ENCODE results near the gene UBN1. TPM values are rescaled to one million over a fixed set of nuclear protein-coding genes. Genes with fewer than 3 reads are reported as not detected.

Gene UBN1
- total and polyA plus RNA-seq, 3 donors from 2014 or later, result 88.1 to 115 (median 98.2) TPM

GRCh38 chr16:4799171-4799855 lies 48.0 kb upstream of the UBN1 start:
- Histone ChIP-seq H3K36me3 (ENCODE audit: low read depth, missing control alignments) (no peaks in the 10 kb centered on the region), H3K4me1 (peaks cover 10% of the 10 kb centered on the region)
- intact Hi-C loops (cut with DNase I; ENCODE audit: low total_unique reads), result no loop called here

GRCh38 chr16:4800290-4801041 lies 46.8 kb upstream of the UBN1 start:
- H3K9me3 ChIP-seq, result no peaks in the 10 kb centered on the region
- no peak for TF ChIP-seq POLR2A (IDR thresholded peaks at IDR 0.05)
- TF ChIP-seq CTCF (IDR thresholded peaks at IDR 0.05), result no peak
- peaks cover 12% of the 10 kb centered on the region for H3K4me1 ChIP-seq
- no peak overlapping the region for H3K4me3 ChIP-seq
- no peak overlapping the region for H3K27ac ChIP-seq
- H3K36me3 ChIP-seq (ENCODE audit: low read depth, missing control alignments), result no peaks in the 10 kb centered on the region
- H3K27me3 ChIP-seq, result no peaks in the 10 kb centered on the region
- 80 to 86% methylated on average over 8 to 17 of the region's 17 CpGs for whole genome bisulfite sequencing, 2 donors
- intact Hi-C loops (cut with DNase I; ENCODE audit: low total_unique reads), result no loop called here
- DNase-seq, result peak; percentile 50

More at GRCh38 chr16:4799171-4799855, 48.0 kb upstream of the UBN1 start:
- WGBS, 2 donors, result 92 to 94% methylated on average over 10 to 18 of the region's 19 CpGs
- TF ChIP-seq CTCF (IDR thresholded peaks at IDR 0.05) (no peak), POLR2A (IDR thresholded peaks at IDR 0.05) (no peak)
- H3K27ac ChIP-seq, result no peak overlapping the region
- no peaks in the 10 kb centered on the region for H3K27me3 ChIP-seq
- no peaks in the 10 kb centered on the region for H3K9me3 ChIP-seq
- no peak for DNase-seq
- H3K4me3 ChIP-seq, result no peak overlapping the region

GRCh38 chr16:4801051-4801961 lies 46.0 kb upstream of the UBN1 start:
- DNase-seq, result no peak
- peak overlapping the region; percentile 77 to 80 for H3K4me3 ChIP-seq
- 45 to 55% methylated on average over 21 to 29 of the region's 29 CpGs for WGBS, 2 donors
- H3K27me3 ChIP-seq, result no peaks in the 10 kb centered on the region
- no peaks in the 10 kb centered on the region for H3K36me3 ChIP-seq (ENCODE audit: low read depth, missing control alignments)
- peak overlapping the region; percentile 50 to 88 for H3K27ac ChIP-seq
- no peak for TF ChIP-seq CTCF (IDR thresholded peaks at IDR 0.05)
- TF ChIP-seq POLR2A (IDR thresholded peaks at IDR 0.05), result no peak
- no peaks in the 10 kb centered on the region for H3K9me3 ChIP-seq
- peaks cover 12% of the 10 kb centered on the region for H3K4me1 ChIP-seq
- intact Hi-C loops (cut with DNase I; ENCODE audit: low total_unique reads), result no loop called here

GRCh38 chr16:4801962-4802658 lies 45.2 kb upstream of the UBN1 start, which contains the start of gene ROGDI:
TSS of gene ROGDI (minus strand) at chr16:4802633. CDS start at chr16:4802571, 62 bp downstream.
- DNase-seq, result peak; percentile 86
- WGBS, 2 donors, result 0% methylated on average over 4 to 50 of the region's 70 CpGs
- Histone ChIP-seq H3K4me1 (peaks cover 12% of the 10 kb centered on the region), H3K36me3 (ENCODE audit: low read depth, missing control alignments) (no peaks in the 10 kb centered on the region), H3K4me3 (peak within 1 kb of the TSS; percentile 77 to 80), H3K27ac (peak within 1 kb of the TSS; percentile 88 to 93), H3K27me3 (no peaks in the 10 kb centered on the region), H3K9me3 (no peaks in the 10 kb centered on the region)
- intact Hi-C loops (cut with DNase I; ENCODE audit: low total_unique reads), result no loop called here
- TF ChIP-seq POLR2A (IDR thresholded peaks at IDR 0.05) (no peak), CTCF (IDR thresholded peaks at IDR 0.05) (no peak)

Data from testis (tissue), 3 donors.